AG04449 (cell line): ENCODE data around the gene OTOGL.

Source experiments
- CTCF ChIA-PET: fragments of 350-600 bp; formaldehyde crosslinking; extraction: SDS; loops from one replicate; lab custom pipeline; 2021; ENCODE audit warnings: antibody characterized with exemption; lab: Yijun Ruan, JAX
- POLR2A ChIA-PET: fragments of 400-600, 350-600 bp; formaldehyde crosslinking; extraction: SDS; loops from one replicate; lab custom pipeline; 2020; ENCODE audit warnings: antibody characterized with exemption, inconsistent platforms; lab: Yijun Ruan, JAX
- DNase-seq: peaks from one replicate; pipeline ENCODE4 v3.0.0-alpha.2; 2010; ENCODE audit warnings: low read depth, low spot score
- H3K4me3 ChIP-seq: 2 replicates; pipeline ENCODE4 v1.5.1; 2011; ENCODE audit warnings: low read depth, mild to moderate bottlenecking, control low read depth, low read length
- TF ChIP-seq, protein P1 (sequence below): IDR thresholded peaks from one replicate; pipeline ENCODE4 v1.5.1; 2011; ENCODE audit warnings: mild to moderate bottlenecking, moderate library complexity, low read length, control low read depth, inconsistent platforms; ENCODE audit not compliant: insufficient read depth; ENCODE audit errors: missing control alignments

OTOGL gene

DNA sequence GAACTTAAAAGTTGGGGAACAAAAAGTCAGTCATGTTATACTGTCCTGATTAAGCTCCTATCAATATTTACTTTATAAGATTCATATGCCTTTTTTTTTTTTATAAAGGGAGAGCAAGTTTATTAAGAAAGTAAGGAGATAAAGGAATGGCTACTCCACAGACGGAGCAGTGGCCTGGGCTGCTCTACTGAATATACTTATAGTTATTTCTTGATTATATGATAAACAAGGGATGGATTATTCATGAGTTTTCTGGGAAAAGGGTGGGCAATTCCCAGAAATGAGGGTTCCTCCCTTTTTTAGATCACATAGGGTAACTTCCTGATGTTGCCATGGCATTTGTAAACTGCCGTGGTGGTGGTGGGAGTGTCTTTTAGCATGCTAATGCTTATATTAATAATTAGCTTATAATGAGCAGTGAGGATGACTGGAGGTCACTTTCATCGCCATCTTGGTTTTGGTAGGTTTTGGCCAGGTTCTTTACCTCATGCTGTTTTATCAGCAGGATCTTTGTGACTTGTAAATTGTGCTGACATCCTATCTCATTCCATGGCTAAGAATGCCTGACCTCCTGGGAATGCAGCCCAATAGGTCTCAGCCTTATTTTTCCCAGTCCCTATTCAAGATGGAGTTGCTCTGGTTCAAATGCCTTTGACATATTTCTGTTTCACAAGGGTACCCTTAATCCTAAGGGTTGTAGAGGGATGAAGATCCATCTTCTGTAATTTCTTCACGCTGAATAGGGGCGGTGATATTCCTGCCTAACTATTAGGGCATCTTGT, 73.9 kb downstream of the OTOGL start:
- ChIA-PET CTCF (interaction anchor here (1.1 to 1.7 kb wide), 3 partner anchors 9 to 14 kb away, joined by 4 to 5 read pairs (median 5); no protein-coding TSS in a partner anchor), POLR2A (no interaction called here)
- DNase-seq, result no peak
- TF ChIP-seq, protein P1, sequence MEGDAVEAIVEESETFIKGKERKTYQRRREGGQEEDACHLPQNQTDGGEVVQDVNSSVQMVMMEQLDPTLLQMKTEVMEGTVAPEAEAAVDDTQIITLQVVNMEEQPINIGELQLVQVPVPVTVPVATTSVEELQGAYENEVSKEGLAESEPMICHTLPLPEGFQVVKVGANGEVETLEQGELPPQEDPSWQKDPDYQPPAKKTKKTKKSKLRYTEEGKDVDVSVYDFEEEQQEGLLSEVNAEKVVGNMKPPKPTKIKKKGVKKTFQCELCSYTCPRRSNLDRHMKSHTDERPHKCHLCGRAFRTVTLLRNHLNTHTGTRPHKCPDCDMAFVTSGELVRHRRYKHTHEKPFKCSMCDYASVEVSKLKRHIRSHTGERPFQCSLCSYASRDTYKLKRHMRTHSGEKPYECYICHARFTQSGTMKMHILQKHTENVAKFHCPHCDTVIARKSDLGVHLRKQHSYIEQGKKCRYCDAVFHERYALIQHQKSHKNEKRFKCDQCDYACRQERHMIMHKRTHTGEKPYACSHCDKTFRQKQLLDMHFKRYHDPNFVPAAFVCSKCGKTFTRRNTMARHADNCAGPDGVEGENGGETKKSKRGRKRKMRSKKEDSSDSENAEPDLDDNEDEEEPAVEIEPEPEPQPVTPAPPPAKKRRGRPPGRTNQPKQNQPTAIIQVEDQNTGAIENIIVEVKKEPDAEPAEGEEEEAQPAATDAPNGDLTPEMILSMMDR, result no peak
- H3K4me3 ChIP-seq, result no peak overlapping the region

DNA sequence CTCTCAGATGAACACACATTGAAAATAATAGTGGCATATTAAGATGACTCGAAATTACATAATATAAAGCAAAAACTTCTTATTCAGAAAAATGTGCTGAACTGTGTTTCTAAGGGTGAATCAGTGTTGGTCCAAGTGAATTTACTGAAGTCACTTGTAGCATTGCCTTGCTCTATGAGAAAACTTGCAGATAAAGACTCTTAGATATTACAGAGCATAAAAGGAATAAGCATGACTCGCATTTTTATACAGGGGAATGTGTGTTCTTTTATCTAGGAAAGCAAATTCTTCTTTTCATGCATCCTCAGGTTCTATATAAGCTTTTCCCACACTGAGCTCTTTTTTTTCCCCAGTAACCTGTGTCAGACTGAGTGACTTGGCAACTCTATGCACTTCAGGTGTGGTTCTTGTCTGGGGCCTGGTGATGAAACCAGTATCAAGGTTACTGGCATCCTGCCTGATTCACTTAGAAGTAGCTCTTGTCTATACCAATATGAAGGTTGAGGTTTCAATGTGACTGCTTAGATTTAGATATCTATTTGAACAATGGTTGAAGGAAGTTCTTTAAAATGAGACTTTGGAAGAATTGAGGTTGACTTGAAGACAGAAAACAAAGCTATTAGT, 76.1 kb downstream of the OTOGL start:
- ChIA-PET POLR2A (no interaction called here), CTCF (interaction anchor here (0.8 to 1.3 kb wide), 2 partner anchors 9 to 12 kb away, joined by 3 to 4 read pairs; no protein-coding TSS in a partner anchor)
- TF ChIP-seq, protein P1, result no peak
- DNase-seq, result no peak
- H3K4me3 ChIP-seq, result no peak overlapping the region

DNA sequence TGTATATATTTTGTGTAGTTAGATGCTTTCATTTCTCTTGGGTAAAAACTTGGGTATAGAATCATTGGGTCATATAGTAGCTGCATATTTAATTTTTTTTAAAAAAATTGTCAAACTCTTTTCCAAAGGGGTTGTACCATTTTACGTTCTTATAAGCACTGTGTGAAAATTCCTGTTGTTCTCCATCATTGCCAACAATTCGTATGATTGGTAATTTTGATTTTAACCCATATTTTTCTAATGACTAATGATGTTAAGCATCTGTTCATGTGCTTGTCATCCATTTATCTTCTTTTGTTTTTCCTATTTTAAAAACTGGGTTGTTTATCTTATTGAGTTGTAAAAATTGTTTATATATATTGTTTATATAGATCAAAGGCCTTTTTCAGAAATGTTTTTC, 77.4 kb downstream of the OTOGL start:
- no peak overlapping the region for H3K4me3 ChIP-seq
- ChIA-PET CTCF (no interaction called here), POLR2A (no interaction called here)
- TF ChIP-seq, protein P1, result no peak
- DNase-seq, result no peak

DNA sequence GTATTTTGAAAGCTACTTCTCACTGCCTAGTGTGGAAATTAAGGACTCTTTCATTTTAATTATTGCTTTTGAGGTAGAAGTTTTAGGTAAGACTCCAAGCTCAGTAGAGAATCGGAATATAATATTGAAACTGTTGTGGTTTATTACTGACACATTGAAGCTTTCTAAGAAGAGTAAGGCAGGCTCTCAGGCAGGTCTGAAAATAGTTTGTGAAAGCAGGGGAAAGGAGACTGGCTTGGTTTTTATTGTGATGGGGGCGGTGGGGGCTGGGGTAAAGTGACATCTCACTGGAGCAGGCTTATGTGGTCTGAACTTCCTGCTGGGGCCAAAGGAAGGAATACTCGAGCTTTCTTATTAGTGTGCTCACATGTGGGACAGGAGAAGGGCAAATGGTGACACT, 79.5 kb downstream of the OTOGL start:
- no peak for DNase-seq
- TF ChIP-seq, protein P1, result no peak
- no peak overlapping the region for H3K4me3 ChIP-seq
- POLR2A ChIA-PET, result no interaction called here
- CTCF ChIA-PET, result interaction anchor here (0.9 kb wide), 1 partner anchor 8 kb away, joined by 3 read pairs; no protein-coding TSS in a partner anchor

DNA sequence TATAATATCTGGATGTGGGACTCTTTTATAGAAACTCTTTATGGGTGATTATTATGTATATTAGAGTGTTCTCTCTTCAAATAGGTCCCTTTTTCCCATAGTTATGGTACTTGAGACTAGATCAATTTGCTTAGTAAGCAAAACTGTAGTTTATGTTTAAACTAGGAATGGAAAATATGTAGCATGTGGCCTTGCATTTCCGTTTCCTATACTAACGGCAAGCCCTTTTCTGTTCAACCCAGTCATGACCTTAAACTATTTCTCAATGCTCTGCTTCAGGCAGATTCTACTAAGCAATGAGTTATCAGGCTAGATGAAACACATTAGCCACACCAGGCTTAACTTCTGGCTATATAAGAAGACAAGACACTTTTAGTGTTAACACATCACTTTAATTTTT, 84.6 kb downstream of the OTOGL start:
- CTCF ChIA-PET, result interaction anchor here (1.1 to 1.3 kb wide), 2 partner anchors 11 to 629 kb away, joined by 3 to 4 read pairs; no protein-coding TSS in a partner anchor
- no peak for DNase-seq
- POLR2A ChIA-PET, result no interaction called here
- no peak overlapping the region for H3K4me3 ChIP-seq
- TF ChIP-seq, protein P1, result no peak

DNA sequence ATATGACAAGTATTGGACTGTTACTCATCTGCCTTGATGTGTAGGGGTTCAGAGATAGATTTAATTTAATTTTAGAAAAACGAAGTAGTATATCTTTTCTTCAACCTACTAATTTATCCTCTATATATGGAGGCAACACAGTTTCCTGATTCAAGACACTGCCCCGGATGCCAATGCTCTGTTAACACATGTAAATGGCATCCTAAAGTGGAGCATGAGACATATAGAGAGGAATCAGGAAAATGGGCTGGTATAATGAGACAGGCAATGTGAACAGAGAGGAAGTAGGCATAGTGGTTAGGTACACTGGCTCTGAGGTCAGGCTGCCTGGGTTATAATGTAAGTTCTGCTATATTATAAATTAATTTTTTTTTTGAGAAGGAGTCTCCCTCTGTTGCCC, 85.6 kb downstream of the OTOGL start:
- H3K4me3 ChIP-seq, result no peak overlapping the region
- DNase-seq, result no peak
- TF ChIP-seq, protein P1, result no peak
- CTCF ChIA-PET, result interaction anchor here (1.1 to 1.3 kb wide), 2 partner anchors 12 to 630 kb away, joined by 3 to 4 read pairs; no protein-coding TSS in a partner anchor
- POLR2A ChIA-PET, result no interaction called here
